Lower leg skin (tissue), 3 donors: Measurements from ENCODE around the gene NIBAN1.

ENCODE experiments used
- CTCF ChIP-seq, 3 donors: fragments of 450-650 bp; IDR thresholded peaks; one replicate each; pipeline ENCODE4 v1.5.1; 2016; ENCODE audit warnings: antibody characterized with exemption in 3 of 3, mild to moderate bottlenecking in 3 of 3, moderate library complexity in 2 of 3
- POLR2A ChIP-seq, 2 donors: fragments of 450-650 bp; IDR thresholded peaks; one replicate each; pipeline ENCODE4 v1.6.1; 2016 to 2017; ENCODE audit warnings: antibody characterized with exemption in 2 of 2, mild to moderate bottlenecking in 1 of 2, moderate library complexity in 1 of 2

- TF ChIP-seq CTCF (IDR thresholded peaks at IDR 0.05), result no peak
- TF ChIP-seq POLR2A (IDR thresholded peaks at IDR 0.05), result no peak
Measured at GRCh38 chr1:184937729-184938128, 36.6 kb downstream of the NIBAN1 start.
